OCI-LY1 (cell line): Measurements from ENCODE around the gene RRP1B.

ENCODE experiments used
- H2AFZ ChIP-seq: fragments of 200-600 bp; sonication (generic), shearing (Covaris generic); 2 replicates; pipeline ENCODE4 v1.6.0; 2014; ENCODE audit warnings: antibody characterized with exemption, mild to moderate bottlenecking, low read length
- H3F3A ChIP-seq: fragments of 200-600 bp; sonication (generic), shearing (Covaris generic); 2 replicates; pipeline ENCODE4 v1.6.0; 2014; ENCODE audit warnings: mild to moderate bottlenecking, antibody characterized with exemption, low read length, moderate library complexity; ENCODE audit not compliant: insufficient read depth
- H3K27ac ChIP-seq: fragments of 200-600 bp; sonication (generic); 2 replicates; pipeline ENCODE4 v1.5.1; 2014; ENCODE audit warnings: low read length, mixed run types, mild to moderate bottlenecking, low read depth; ENCODE audit not compliant: poor library complexity, severe bottlenecking
- H3K27me3 ChIP-seq: fragments of 200-600 bp; sonication (generic); 2 replicates; pipeline ENCODE4 v1.6.0; 2014; ENCODE audit warnings: antibody characterized with exemption, mild to moderate bottlenecking, low read length, moderate library complexity; ENCODE audit not compliant: insufficient read depth
- H3K36me3 ChIP-seq: fragments of 200-600 bp; sonication (generic); 2 replicates; pipeline ENCODE4 v1.6.1; 2014; ENCODE audit warnings: mild to moderate bottlenecking, antibody characterized with exemption, low read length, moderate library complexity, mixed read lengths; ENCODE audit not compliant: insufficient read depth
- H3K4me1 ChIP-seq: fragments of 200-600 bp; sonication (generic); 2 replicates; pipeline ENCODE4 v1.5.1; 2014; ENCODE audit warnings: mild to moderate bottlenecking, low read length, moderate library complexity; ENCODE audit not compliant: insufficient read depth, severe bottlenecking
- H3K4me2 ChIP-seq: fragments of 200-600 bp; sonication (generic), shearing (Covaris generic); 2 replicates; pipeline ENCODE4 v1.6.1; 2014; ENCODE audit warnings: low read length
- H3K4me3 ChIP-seq: fragments of 200-600 bp; sonication (generic); 2 replicates; pipeline ENCODE4 v1.5.1; 2014; ENCODE audit warnings: low read length, low read depth, mild to moderate bottlenecking, mixed read lengths; ENCODE audit not compliant: poor library complexity, severe bottlenecking
- H3K79me2 ChIP-seq: fragments of 200-600 bp; shearing (Covaris generic); 2 replicates; pipeline ENCODE4 v1.6.1; 2016; ENCODE audit warnings: mixed run types, low read length, mixed read lengths; ENCODE audit not compliant: insufficient read depth
- H3K9ac ChIP-seq: fragments of 200-600 bp; sonication (generic), shearing (Covaris generic); 2 replicates; pipeline ENCODE4 v1.6.1; 2014; ENCODE audit warnings: mild to moderate bottlenecking, low read length, mixed read lengths
- H3K9me2 ChIP-seq: fragments of 200-600 bp; sonication (generic), shearing (Covaris generic); 2 replicates; pipeline ENCODE4 v1.6.1; 2014; ENCODE audit warnings: low read depth, mild to moderate bottlenecking, low read length, mixed read lengths
- H3K9me3 ChIP-seq: fragments of 200-600 bp; shearing (Covaris generic); 2 replicates; pipeline ENCODE4 v1.6.1; 2014; ENCODE audit warnings: low read length, mixed read lengths
- H4K20me1 ChIP-seq: fragments of 200-600 bp; sonication (generic), shearing (Covaris generic); 2 replicates; pipeline ENCODE4 v1.6.0; 2016; ENCODE audit warnings: mild to moderate bottlenecking, low read length; ENCODE audit not compliant: insufficient read depth
- CTCF ChIP-seq: fragments of 200-600 bp; sonication (generic), shearing (Covaris generic); IDR thresholded peaks from 2 replicates; pipeline ENCODE4 v1.5.1; 2017; ENCODE audit warnings: mild to moderate bottlenecking, antibody characterized with exemption, low read length, moderate library complexity, mixed read lengths
- EZH2 ChIP-seq: fragments of 200-600 bp; sonication (generic), shearing (Covaris generic); IDR thresholded peaks from 2 replicates; pipeline ENCODE4 v1.8.0; 2017; ENCODE audit warnings: borderline replicate concordance, mixed run types, mild to moderate bottlenecking, antibody characterized with exemption, low read length, moderate library complexity, mixed read lengths

The RRP1B gene

GRCh38 chr21:43731476-43731875, 72.1 kb downstream of the RRP1B start:
- Histone ChIP-seq H3K4me3 (no peak overlapping the region), H3K4me1 (peaks cover 42% of the 10 kb centered on the region), H3K27ac (no peak overlapping the region), H3K79me2 (no peaks in the 10 kb centered on the region), H4K20me1 (no peaks in the 10 kb centered on the region), H3K27me3 (no peaks in the 10 kb centered on the region), H2AFZ (no peak overlapping the region), H3K36me3 (peaks cover 4% of the 10 kb centered on the region; the same call in 1 of the 2 replicates), H3K9ac (no peak overlapping the region), H3K9me3 (no peaks in the 10 kb centered on the region), H3F3A (no peaks in the 10 kb centered on the region), H3K9me2 (no peaks in the 10 kb centered on the region), H3K4me2 (no peak overlapping the region)
- TF ChIP-seq EZH2, result no peak
- no peak for TF ChIP-seq CTCF

- Histone ChIP-seq H3K27ac (no peak overlapping the region), H3K4me3 (no peak overlapping the region), H3K27me3 (no peaks in the 10 kb centered on the region), H3K4me1 (peaks cover 37% of the 10 kb centered on the region), H3K79me2 (no peaks in the 10 kb centered on the region), H3F3A (no peaks in the 10 kb centered on the region), H3K9ac (no peak overlapping the region), H3K4me2 (no peak overlapping the region), H4K20me1 (no peaks in the 10 kb centered on the region), H3K9me3 (no peaks in the 10 kb centered on the region), H3K9me2 (no peaks in the 10 kb centered on the region), H2AFZ (no peak overlapping the region), H3K36me3 (peaks cover 6% of the 10 kb centered on the region; the same call in 1 of the 2 replicates)
- no peak for TF ChIP-seq EZH2
- no peak for TF ChIP-seq CTCF
Observed at GRCh38 chr21:43731891-43732711, 72.7 kb downstream of the RRP1B start.

GRCh38 chr21:43733060-43733459, 73.7 kb downstream of the RRP1B start:
- no peak overlapping the region for H3K4me2 ChIP-seq
- no peaks in the 10 kb centered on the region for H3K27me3 ChIP-seq
- H3K4me1 ChIP-seq, result peaks cover 27% of the 10 kb centered on the region
- H3F3A ChIP-seq, result no peaks in the 10 kb centered on the region
- no peaks in the 10 kb centered on the region for H3K79me2 ChIP-seq
- H2AFZ ChIP-seq, result no peak overlapping the region
- H3K4me3 ChIP-seq, result no peak overlapping the region
- TF ChIP-seq CTCF (no peak), EZH2 (no peak)
- H3K27ac ChIP-seq, result no peak overlapping the region
- H3K9ac ChIP-seq, result no peak overlapping the region
- no peaks in the 10 kb centered on the region for H3K9me2 ChIP-seq
- no peaks in the 10 kb centered on the region for H4K20me1 ChIP-seq
- peaks cover 6% of the 10 kb centered on the region; the same call in 1 of the 2 replicates for H3K36me3 ChIP-seq
- no peaks in the 10 kb centered on the region for H3K9me3 ChIP-seq
